Subcutaneous adipose tissue (tissue), 4 donors: ENCODE results near the gene TRPC4AP. TPM values are rescaled to one million over a fixed set of nuclear protein-coding genes. Genes with fewer than 3 reads are reported as not detected.

Experiments used
- total RNA-seq, 4 donors: library from RNA; depleted of rRNA; stranded (reverse); fragments of >200 nt; gene quantifications; one replicate each; pipeline ENCODE4 v1.1.0, GENCODE V29; 2016
- TF ChIP-seq, protein P1 (sequence below): fragments of 450-650 bp; IDR thresholded peaks from one replicate; pipeline ENCODE4 v1.5.1; 2016; ENCODE audit warnings: low read depth, mild to moderate bottlenecking, control low read depth, antibody characterized with exemption, moderate library complexity

Gene TRPC4AP
- total RNA-seq, 4 donors from 2014 or later, result 76.6 to 112 (median 78.5) TPM

DNA sequence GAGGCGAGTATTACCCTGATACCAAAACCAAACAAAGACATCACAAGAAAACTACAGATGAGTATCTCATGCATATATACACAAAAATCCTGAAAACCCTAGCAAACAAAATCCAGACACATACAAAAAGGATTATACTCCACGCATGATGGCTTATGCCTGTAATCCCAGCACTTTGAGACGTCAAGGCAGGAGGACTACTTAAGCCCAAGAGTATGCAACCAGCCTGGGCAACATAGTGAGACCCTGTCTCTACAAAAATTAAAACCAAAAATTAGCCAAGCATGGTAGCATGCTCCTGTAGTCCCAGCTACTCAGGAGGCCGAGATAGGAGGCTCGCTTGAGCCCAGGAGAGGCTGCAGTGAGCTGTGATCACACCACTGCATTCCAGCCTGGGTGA, 32.4 kb downstream of the TRPC4AP start:
- TF ChIP-seq, protein P1, sequence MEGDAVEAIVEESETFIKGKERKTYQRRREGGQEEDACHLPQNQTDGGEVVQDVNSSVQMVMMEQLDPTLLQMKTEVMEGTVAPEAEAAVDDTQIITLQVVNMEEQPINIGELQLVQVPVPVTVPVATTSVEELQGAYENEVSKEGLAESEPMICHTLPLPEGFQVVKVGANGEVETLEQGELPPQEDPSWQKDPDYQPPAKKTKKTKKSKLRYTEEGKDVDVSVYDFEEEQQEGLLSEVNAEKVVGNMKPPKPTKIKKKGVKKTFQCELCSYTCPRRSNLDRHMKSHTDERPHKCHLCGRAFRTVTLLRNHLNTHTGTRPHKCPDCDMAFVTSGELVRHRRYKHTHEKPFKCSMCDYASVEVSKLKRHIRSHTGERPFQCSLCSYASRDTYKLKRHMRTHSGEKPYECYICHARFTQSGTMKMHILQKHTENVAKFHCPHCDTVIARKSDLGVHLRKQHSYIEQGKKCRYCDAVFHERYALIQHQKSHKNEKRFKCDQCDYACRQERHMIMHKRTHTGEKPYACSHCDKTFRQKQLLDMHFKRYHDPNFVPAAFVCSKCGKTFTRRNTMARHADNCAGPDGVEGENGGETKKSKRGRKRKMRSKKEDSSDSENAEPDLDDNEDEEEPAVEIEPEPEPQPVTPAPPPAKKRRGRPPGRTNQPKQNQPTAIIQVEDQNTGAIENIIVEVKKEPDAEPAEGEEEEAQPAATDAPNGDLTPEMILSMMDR, result no peak

DNA sequence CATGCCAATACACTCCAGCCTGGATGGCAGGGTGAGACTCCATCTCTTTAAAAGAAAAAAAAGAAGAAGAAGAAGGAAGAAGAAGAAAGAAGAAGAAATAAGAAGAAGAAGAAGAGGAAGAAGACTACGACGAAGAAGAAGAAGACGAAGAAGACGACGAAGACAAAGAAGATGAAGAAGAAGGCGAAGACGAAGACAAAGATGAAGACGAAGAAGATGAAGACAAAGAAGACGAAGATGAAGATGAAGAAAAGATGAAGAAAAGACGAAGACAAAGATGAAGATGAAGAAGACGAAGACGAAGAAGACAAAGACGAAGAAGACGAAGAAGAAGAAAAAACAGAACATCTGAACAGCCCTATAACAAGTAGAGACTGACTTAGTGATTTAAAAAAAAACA, 33.0 kb downstream of the TRPC4AP start:
- TF ChIP-seq, protein P1, result no peak

DNA sequence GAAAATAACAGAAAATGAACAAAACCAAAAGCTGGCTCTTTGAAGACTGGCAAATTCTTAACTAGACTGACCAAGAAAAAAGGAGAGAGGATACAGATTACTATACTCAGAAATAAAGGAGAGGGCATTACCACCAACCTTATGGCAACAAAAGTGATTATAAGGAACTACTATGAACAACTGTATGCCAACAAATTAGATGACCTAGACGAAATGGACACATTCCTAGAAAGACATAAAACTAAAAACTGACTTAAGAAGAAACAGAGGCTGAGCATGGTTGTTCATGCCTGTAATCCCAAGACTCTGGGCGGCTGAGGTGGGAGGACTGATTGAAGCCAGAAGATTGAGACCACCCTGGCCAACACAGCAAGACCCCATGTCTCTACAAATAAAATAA, 33.5 kb downstream of the TRPC4AP start:
- TF ChIP-seq, protein P1, result no peak

DNA sequence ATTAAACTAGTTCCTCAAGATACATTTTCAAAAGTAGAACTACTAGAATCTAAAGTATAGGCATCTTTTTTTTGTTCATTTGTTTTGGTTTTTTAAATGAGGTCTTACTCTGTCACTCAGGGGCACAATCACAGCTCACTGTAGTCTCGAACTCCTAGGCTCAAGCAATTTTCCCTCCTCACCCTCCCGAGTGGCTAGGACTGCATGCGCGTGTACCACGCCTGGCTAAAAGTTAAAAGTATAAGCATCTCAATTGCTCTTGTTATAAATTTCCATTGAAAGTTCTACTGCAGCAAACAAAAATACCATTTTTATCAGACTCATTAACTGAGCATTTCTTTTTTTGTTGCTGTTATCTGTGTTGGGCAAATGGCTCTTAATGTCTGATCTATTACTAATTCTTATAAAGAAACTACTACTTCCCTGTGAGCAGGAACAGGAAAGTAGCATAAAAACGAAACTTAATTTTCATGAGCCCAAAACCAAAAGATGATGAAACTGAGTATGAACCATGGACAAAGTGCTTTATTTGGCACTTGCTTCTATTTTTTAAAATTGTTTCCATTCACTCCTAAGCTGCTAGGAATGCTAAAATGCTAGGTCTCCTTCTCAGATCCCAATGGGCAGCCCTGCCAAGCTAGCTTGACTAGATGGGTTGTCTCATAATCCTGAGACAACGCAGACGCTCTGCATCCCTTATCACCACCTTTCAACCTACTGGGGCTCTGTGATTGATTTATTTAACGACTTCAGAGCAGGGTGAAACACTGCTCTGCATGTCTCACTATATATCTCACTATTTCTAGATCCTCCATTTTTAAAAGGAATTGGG, 36.9 kb downstream of the TRPC4AP start:
- TF ChIP-seq, protein P1, result no peak

DNA sequence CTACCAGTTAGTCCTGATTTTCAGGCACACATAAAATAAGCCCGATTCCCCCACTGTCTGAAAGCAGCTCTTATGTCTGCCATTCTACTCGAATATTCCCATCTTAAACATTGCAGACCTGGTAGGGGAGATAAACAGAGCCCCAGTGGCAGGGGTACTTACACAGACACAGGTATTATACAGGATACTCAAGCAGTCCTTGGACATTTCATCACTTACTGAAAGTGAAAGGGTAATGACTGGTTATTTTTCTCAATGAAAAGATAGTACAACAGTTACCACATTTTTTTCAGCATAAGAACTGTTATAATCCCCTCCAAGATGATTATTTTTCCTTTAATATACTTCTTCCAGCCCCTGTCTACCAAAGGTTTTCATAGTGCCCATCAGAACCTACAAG, 37.8 kb downstream of the TRPC4AP start:
- TF ChIP-seq, protein P1, result no peak

DNA sequence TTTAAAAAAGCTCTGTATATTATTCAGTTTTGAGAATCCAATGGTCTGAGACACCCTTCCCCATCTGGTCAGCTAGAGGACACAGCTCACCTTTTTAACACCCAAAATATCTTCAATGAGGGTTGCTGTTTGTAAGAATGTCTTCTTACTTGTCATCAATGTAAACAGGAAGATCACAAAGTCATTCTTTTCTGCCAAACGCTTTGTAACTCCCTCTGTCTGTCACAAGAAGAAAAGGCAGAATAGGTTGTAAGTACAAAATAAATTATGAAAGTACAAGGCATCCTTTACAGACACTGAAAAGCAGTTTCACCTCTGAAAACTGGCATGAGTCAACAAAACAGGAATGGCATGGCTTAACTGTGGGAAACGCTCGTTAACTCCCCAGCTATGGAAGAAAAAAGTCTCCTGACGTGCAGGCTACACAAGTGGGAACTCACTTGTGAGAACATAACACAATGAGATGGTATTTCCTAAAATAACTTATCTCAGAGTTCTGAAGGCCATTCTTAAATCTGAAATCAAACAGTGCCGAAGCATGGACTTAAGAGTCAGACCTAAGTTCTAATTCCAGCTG, 42.7 kb downstream of the TRPC4AP start:
- TF ChIP-seq, protein P1, result no peak

DNA sequence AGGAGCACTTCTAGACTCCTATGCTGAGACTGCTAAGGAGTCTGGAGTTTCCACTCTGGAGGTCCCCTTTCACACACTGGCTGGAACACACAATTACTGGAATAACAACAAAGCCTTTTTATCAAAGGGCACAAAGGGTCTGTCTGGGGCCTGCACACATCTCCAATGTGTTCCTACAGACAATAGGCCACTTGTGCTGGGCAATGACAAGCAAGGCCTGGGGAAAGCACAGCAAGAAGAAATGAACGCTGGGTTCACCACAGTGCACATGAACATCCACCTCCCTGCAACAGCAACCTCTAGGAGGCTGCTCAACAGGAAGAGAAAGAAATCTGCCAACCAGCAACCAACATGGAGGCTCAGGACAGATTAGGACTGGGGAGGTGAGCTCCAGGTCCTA, 43.9 kb downstream of the TRPC4AP start:
- TF ChIP-seq, protein P1, result no peak
